Measurements from ENCODE around the gene FERMT2. TPM values are rescaled to one million over a fixed set of nuclear protein-coding genes. Genes with fewer than 3 reads are reported as not detected.

The FERMT2 gene, protein sequence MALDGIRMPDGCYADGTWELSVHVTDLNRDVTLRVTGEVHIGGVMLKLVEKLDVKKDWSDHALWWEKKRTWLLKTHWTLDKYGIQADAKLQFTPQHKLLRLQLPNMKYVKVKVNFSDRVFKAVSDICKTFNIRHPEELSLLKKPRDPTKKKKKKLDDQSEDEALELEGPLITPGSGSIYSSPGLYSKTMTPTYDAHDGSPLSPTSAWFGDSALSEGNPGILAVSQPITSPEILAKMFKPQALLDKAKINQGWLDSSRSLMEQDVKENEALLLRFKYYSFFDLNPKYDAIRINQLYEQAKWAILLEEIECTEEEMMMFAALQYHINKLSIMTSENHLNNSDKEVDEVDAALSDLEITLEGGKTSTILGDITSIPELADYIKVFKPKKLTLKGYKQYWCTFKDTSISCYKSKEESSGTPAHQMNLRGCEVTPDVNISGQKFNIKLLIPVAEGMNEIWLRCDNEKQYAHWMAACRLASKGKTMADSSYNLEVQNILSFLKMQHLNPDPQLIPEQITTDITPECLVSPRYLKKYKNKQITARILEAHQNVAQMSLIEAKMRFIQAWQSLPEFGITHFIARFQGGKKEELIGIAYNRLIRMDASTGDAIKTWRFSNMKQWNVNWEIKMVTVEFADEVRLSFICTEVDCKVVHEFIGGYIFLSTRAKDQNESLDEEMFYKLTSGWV
- total RNA-seq, result 10 to 100 TPM; 31.1 to 53.8 (median 41.2) TPM
- 10 to 100 TPM; 22.8 to 50.2 (median 29.5) TPM for polyA plus RNA-seq
- long read RNA-seq, donor 1, partial matches to known transcripts, result 5 of 6 reads
- long read RNA-seq, donor 1, other reads (novel, unspliced or antisense), result 0 of 6 reads
- long read RNA-seq, donor 2, result 0 reads
- long read RNA-seq, donor 3, partial matches to known transcripts, result 5 of 8 reads
- long read RNA-seq, donor 3, other reads (novel, unspliced or antisense), result 0 of 8 reads
- long read RNA-seq, donor 4, partial matches to known transcripts, result 5 of 5 reads
- long read RNA-seq, donor 4, other reads (novel, unspliced or antisense), result 0 of 5 reads
- long read RNA-seq, donor 5, transcript FERMT2-201 (15 exons, 3,338 nt), result major isoform, 35 of 52 reads
- long read RNA-seq, donor 5, partial matches to known transcripts, result 12 of 52 reads
- long read RNA-seq, donor 5, other reads (novel, unspliced or antisense), result 3 of 52 reads
- long read RNA-seq, donor 6, partial matches to known transcripts, result 7 of 9 reads
- long read RNA-seq, donor 6, other reads (novel, unspliced or antisense), result 1 of 9 reads
- long read RNA-seq, donor 7, result 0 reads
- long read RNA-seq, donor 8, partial matches to known transcripts, result 0 of 4 reads
- long read RNA-seq, donor 8, other reads (novel, unspliced or antisense), result 0 of 4 reads
- long read RNA-seq, donor 9, result 0 reads
- long read RNA-seq, donor 10, partial matches to known transcripts, result 0 of 1 reads
- long read RNA-seq, donor 10, other reads (novel, unspliced or antisense), result 0 of 1 reads

DNA sequence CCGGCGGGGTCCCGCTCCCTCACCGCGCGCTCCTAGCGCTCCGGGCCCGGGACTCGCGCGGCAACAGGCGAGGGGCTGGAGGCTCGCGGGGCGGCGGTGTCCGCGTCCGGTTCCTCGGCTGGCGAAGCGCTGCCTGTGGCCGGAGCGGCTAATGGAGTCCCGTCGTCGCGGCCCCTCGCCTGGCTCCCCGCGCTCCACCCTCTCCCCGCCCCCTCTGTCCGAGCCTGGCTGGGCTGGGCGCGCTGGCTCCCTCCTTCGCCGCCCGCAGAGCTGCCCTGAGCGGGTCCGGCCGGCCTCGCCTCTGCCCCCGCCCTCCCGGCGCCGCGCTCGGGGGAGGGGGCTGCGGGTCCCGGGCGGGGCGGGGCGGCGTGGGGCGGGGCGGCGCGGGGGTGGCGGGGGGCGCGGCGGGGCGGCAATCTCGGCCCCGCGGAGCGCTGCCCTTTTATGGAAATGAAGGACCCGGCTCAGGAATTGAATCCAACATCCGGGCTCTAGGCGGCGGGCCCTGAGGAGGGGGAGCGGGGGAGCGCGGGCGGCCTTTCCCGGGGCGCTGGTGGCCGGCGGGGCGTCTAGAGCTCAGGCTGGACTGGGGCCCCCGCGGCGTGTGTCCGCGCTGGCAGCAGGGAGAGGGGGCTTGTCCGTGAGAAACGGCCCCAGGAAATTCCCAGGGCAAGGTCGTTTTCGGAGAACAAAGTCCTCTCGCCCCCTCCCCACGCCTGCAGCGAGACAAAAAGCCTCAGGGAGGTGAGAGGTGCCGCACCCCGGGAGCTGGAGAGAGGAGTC lies at the start of gene FERMT2:
Gene FERMT2, minus strand, starts transcription at position 153 of the 783 bp plus-strand sequence. CDS start 482 bp downstream, outside the sequence.
- Histone ChIP-seq H3K9me3 (replicated peaks in 1 of 3) (no peaks in the 10 kb centered on the region), H3K27ac (peak within 1 kb of the TSS; percentile 71 to 96 (median 91)), H3K4me3 (peak within 1 kb of the TSS; percentile 52 to 85 (median 80)), H3K36me3 (replicated peaks in 1 of 2) (no peaks in the 10 kb centered on the region), H3K27me3 (no peaks in the 10 kb centered on the region), H3K4me1 (replicated peaks in 1 of 2) (peaks cover 3 to 25% of the 10 kb centered on the region in 2 donors)
- intact Hi-C loops (cut with DNase I), result loop anchor here in 1 of 2 donors (5.0 kb wide), 1 partner anchor 124 kb away; no protein-coding TSS in a partner anchor
- WGBS, 4 donors, result 0 to 1% (median 0%) methylated on average over 1 to 92 of the region's 95 CpGs
- TF ChIP-seq POLR2A (IDR thresholded peaks at IDR 0.05) (peak; percentile 61 to 77), CTCF (IDR thresholded peaks at IDR 0.05) (no peak)
- peak; percentile 85 to 92 (median 89) for DNase-seq

DNA sequence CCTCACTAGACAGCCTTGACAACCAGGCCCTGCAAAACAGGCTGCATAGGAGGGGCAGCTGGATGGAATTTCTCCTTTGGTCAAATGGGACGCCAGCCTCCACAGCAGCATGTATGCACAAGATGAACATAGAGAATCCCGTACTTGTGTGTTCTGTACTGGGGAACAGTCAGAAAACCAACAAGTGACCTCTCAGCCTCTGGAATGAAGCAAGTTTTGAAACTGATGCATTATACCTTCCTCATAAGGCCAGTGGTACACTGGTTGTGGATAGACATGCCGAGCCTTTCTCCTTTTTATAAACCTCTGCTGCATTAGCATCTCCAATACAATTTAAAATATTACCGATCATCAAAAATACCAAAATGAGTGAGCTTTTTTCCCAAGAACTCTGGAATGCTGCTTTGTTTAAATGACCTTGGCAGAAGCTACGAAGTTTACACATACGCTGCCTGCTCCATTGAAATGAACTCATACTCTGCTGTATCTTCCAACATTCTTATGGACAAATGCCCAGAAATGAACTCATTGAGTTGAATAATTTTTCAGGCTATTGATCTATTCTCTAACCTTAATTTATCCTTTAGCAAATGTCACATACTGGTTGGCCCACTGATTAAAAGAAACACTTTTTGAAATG lies 47.6 kb upstream of the FERMT2 start:
- 51 to 62% (median 60%) methylated on average over 6 of the region's 6 CpGs for WGBS, 4 donors
- H3K9me3 ChIP-seq (replicated peaks in 1 of 3), result no peaks in the 10 kb centered on the region
- peak overlapping the region in 1 of 5 donors; percentile 29 for H3K27ac ChIP-seq
- H3K4me1 ChIP-seq (replicated peaks in 1 of 2), result no peaks in the 10 kb centered on the region
- intact Hi-C loops (cut with DNase I), result no loop called here
- H3K4me3 ChIP-seq, result no peak overlapping the region
- no peaks in the 10 kb centered on the region for H3K27me3 ChIP-seq
- H3K36me3 ChIP-seq (replicated peaks in 1 of 2), result no peaks in the 10 kb centered on the region
- peak in 2 of 7 donors; percentile 16 to 23 for DNase-seq
- TF ChIP-seq POLR2A (IDR thresholded peaks at IDR 0.05) (no peak), CTCF (IDR thresholded peaks at IDR 0.05) (no peak)

GRCh38 chr14:52996493-52996892 lies 45.6 kb upstream of the FERMT2 start:
- TF ChIP-seq CTCF (IDR thresholded peaks at IDR 0.05), result no peak
- no peak for TF ChIP-seq POLR2A (IDR thresholded peaks at IDR 0.05)
- Histone ChIP-seq H3K4me3 (no peak overlapping the region), H3K4me1 (replicated peaks in 1 of 2) (no peaks in the 10 kb centered on the region), H3K9me3 (replicated peaks in 1 of 3) (no peaks in the 10 kb centered on the region), H3K36me3 (replicated peaks in 1 of 2) (no peaks in the 10 kb centered on the region), H3K27ac (no peak overlapping the region), H3K27me3 (no peaks in the 10 kb centered on the region)
- WGBS, 4 donors, result 81 to 94% (median 90%) methylated on average over 2 of the region's 2 CpGs
- intact Hi-C loops (cut with DNase I), result no loop called here
- DNase-seq, result no peak
